Lower lobe of right lung (tissue), 2 donors: ENCODE results near the gene WDR83. TPM values are rescaled to one million over a fixed set of nuclear protein-coding genes. Genes with fewer than 3 reads are reported as not detected.

Source experiments
- ATAC-seq, 2 donors: fragments of 200-7000 bp; cut with Tn5 transposase; one replicate each; pipeline ENCODE4 v1.9.1; 2020 to 2022; ENCODE audit warnings: mild to moderate bottlenecking in 2 of 2, moderate library complexity in 2 of 2
- DNase-seq: peaks from one replicate; pipeline ENCODE4 v3.0.0-alpha.2; 2020
- H3K27ac ChIP-seq: fragments of 200-600 bp; one replicate; pipeline ENCODE4 v1.8.0; 2022
- H3K27me3 ChIP-seq: fragments of 200-600 bp; one replicate; pipeline ENCODE4 v1.8.0; 2022; ENCODE audit warnings: low read depth
- H3K36me3 ChIP-seq: fragments of 200-600 bp; one replicate; pipeline ENCODE4 v1.8.0; 2022; ENCODE audit warnings: mild to moderate bottlenecking
- H3K4me1 ChIP-seq: fragments of 200-600 bp; one replicate; pipeline ENCODE4 v1.8.0; 2022
- H3K4me3 ChIP-seq: fragments of 200-600 bp; one replicate; pipeline ENCODE4 v1.8.0; 2022; ENCODE audit warnings: mild to moderate bottlenecking
- H3K9me3 ChIP-seq: fragments of 200-600 bp; one replicate; pipeline ENCODE4 v1.8.0; 2022
- CTCF ChIP-seq: fragments of 200-600 bp; IDR thresholded peaks from one replicate; pipeline ENCODE4 v1.8.0; 2022; ENCODE audit warnings: antibody characterized with exemption, mild to moderate bottlenecking
- intact Hi-C: fragments of 100-400 bp; cut with DNase I; formaldehyde crosslinking; loops from one replicate; pipeline ENCODE4 v1.11.0; 2022
- total RNA-seq: library from RNA; stranded (reverse); fragmentation: NEBNext Ultra II Directional; extraction: Animal tissue kit (Norgen Biotek cat#: 25700); gene quantifications from one replicate; pipeline ENCODE4 v1.2.1, GENCODE V29; 2021
- donor health status: DM: no; HTN: yes; CAD: no; lungs with severe emphysema.

The WDR83 gene
- total RNA-seq, 1 donor from 2014 or later = 8.6 TPM

- TF ChIP-seq CTCF = no peak
- no peak overlapping the region for H3K27ac ChIP-seq
- H3K36me3 ChIP-seq = peaks cover 92% of the 10 kb centered on the region
- no peaks in the 10 kb centered on the region for H3K9me3 ChIP-seq
- no peaks in the 10 kb centered on the region for H3K4me1 ChIP-seq
- DNase-seq (no peak), ATAC-seq (no peak)
- H3K4me3 ChIP-seq = no peak overlapping the region
- H3K27me3 ChIP-seq = no peaks in the 10 kb centered on the region
- intact Hi-C loops = no loop called here
Measured at GRCh38 chr19:12703046-12703445, 36.4 kb downstream of the WDR83 start.

GRCh38 chr19:12705169-12705568 lies 38.6 kb downstream of the WDR83 start:
- intact Hi-C loops = no loop called here
- DNase-seq = no peak
- Histone ChIP-seq H3K27ac (no peak overlapping the region), H3K27me3 (no peaks in the 10 kb centered on the region), H3K9me3 (no peaks in the 10 kb centered on the region), H3K4me3 (no peak overlapping the region), H3K36me3 (peaks cover 100% of the 10 kb centered on the region), H3K4me1 (no peaks in the 10 kb centered on the region)
- TF ChIP-seq CTCF = no peak
- ATAC-seq = no peak

- Histone ChIP-seq H3K4me1 (no peaks in the 10 kb centered on the region), H3K27ac (no peak overlapping the region), H3K27me3 (no peaks in the 10 kb centered on the region), H3K36me3 (peaks cover 100% of the 10 kb centered on the region), H3K9me3 (no peaks in the 10 kb centered on the region), H3K4me3 (no peak overlapping the region)
- no peak for DNase-seq
- ATAC-seq = no peak
- TF ChIP-seq CTCF = no peak
- intact Hi-C loops = no loop called here
Measured at GRCh38 chr19:12705654-12706331, 39.2 kb downstream of the WDR83 start.

GRCh38 chr19:12706332-12706718 lies 39.7 kb downstream of the WDR83 start:
- Histone ChIP-seq H3K36me3 (peaks cover 100% of the 10 kb centered on the region), H3K27me3 (no peaks in the 10 kb centered on the region), H3K4me1 (no peaks in the 10 kb centered on the region), H3K4me3 (no peak overlapping the region), H3K27ac (no peak overlapping the region), H3K9me3 (no peaks in the 10 kb centered on the region)
- TF ChIP-seq CTCF = no peak
- intact Hi-C loops = no loop called here
- ATAC-seq (no peak), DNase-seq (no peak)

GRCh38 chr19:12708641-12709040 lies 42.0 kb downstream of the WDR83 start:
- no peaks in the 10 kb centered on the region for H3K4me1 ChIP-seq
- H3K4me3 ChIP-seq = no peak overlapping the region
- H3K27me3 ChIP-seq = no peaks in the 10 kb centered on the region
- intact Hi-C loops = no loop called here
- peaks cover 95% of the 10 kb centered on the region for H3K36me3 ChIP-seq
- ATAC-seq (no peak), DNase-seq (no peak)
- no peak for TF ChIP-seq CTCF
- no peak overlapping the region for H3K27ac ChIP-seq
- H3K9me3 ChIP-seq = no peaks in the 10 kb centered on the region
